ENCODE results near the gene SRRM1.
"Not testable (repeated sequence)": the region's sequence is repeated elsewhere in the genome, so short reads cannot be mapped to it uniquely, and the experiment has no call there.

SRRM1 gene

GRCh38 chr1:24659993-24660665 is 17.0 kb downstream of the SRRM1 start:
- H3K18ac ChIP-seq (ENCODE audit: low read length): no peak overlapping the region
- DNase-seq: peak; percentile 33 to 75

GRCh38 chr1:24664507-24665033 is 21.5 kb downstream of the SRRM1 start:
- Histone ChIP-seq H3K9ac (ENCODE audit: low read length) (no peak overlapping the region), H3K27me3 (ENCODE audit: insufficient read depth, low read length) (no peaks in the 10 kb centered on the region), H3K79me1 (ENCODE audit: low read length) (no peaks in the 10 kb centered on the region), H3K4me2 (ENCODE audit: low read length) (no peak overlapping the region), H3K18ac (ENCODE audit: low read length) (no peak overlapping the region), H4K8ac (ENCODE audit: low read depth, low read length) (no peak overlapping the region), H3K36me3 (ENCODE audit: control insufficient read depth in 1 of 2, insufficient read depth in 2 of 2, low read length in 2 of 2) (peaks cover 37 to 52% of the 10 kb centered on the region in 2 experiments), H3K23ac (ENCODE audit: low read length) (no peak overlapping the region), H4K12ac (ENCODE audit: low read depth, low read length) (no peak overlapping the region), H2AK5ac (ENCODE audit: low read length) (no peak overlapping the region), H4K91ac (ENCODE audit: low read depth, low read length) (no peak overlapping the region), H3K4ac (ENCODE audit: low read depth, low read length) (no peak overlapping the region), H2BK5ac (ENCODE audit: low read depth, low read length, poor library complexity) (no peak overlapping the region), H2BK12ac (ENCODE audit: low read length) (no peak overlapping the region), H3K4me3 (ENCODE audit: low read depth, low read length) (no peak overlapping the region), H3K14ac (ENCODE audit: low read length) (no peak overlapping the region), H2BK120ac (ENCODE audit: insufficient read depth, low read length, poor library complexity) (no peak overlapping the region), H3K27ac (ENCODE audit: low read depth, low read length) (no peak overlapping the region), H3K4me1 (ENCODE audit: control insufficient read depth in 1 of 2, insufficient read depth in 2 of 2, low read length in 2 of 2) (no peaks in the 10 kb centered on the region), H2AFZ (ENCODE audit: insufficient read depth, low read length, poor library complexity) (no peak overlapping the region), H3K79me2 (ENCODE audit: control insufficient read depth, insufficient read depth, low read length, poor library complexity) (no peaks in the 10 kb centered on the region), H3K9me3 (ENCODE audit: insufficient read depth, low read depth, low read length) (no peaks in the 10 kb centered on the region)
- DNase-seq: no peak
- whole genome bisulfite sequencing (ENCODE audit: extremely low coverage, insufficient coverage, insufficient read length): no CpG with 5 or more reads among the region's 2 CpGs

More at GRCh38 chr1:24659993-24660665, 17.0 kb downstream of the SRRM1 start:
- WGBS (ENCODE audit: extremely low coverage, insufficient coverage, insufficient read length): no CpG with 5 or more reads among the region's 1 CpG
- Histone ChIP-seq H3K79me2 (ENCODE audit: control insufficient read depth, insufficient read depth, low read length, poor library complexity) (no peaks in the 10 kb centered on the region), H4K8ac (ENCODE audit: low read depth, low read length) (no peak overlapping the region), H3K9me3 (ENCODE audit: insufficient read depth, low read depth, low read length) (no peaks in the 10 kb centered on the region), H3K36me3 (ENCODE audit: control insufficient read depth in 1 of 2, insufficient read depth in 2 of 2, low read length in 2 of 2) (peaks cover 30 to 43% of the 10 kb centered on the region in 2 experiments), H4K12ac (ENCODE audit: low read depth, low read length) (no peak overlapping the region), H4K91ac (ENCODE audit: low read depth, low read length) (no peak overlapping the region), H3K23ac (ENCODE audit: low read length) (no peak overlapping the region), H2BK120ac (ENCODE audit: insufficient read depth, low read length, poor library complexity) (no peak overlapping the region), H2AK5ac (ENCODE audit: low read length) (no peak overlapping the region), H2AFZ (ENCODE audit: insufficient read depth, low read length, poor library complexity) (no peak overlapping the region), H3K14ac (ENCODE audit: low read length) (no peak overlapping the region), H3K27ac (ENCODE audit: low read depth, low read length) (no peak overlapping the region), H3K79me1 (ENCODE audit: low read length) (no peaks in the 10 kb centered on the region), H2BK12ac (ENCODE audit: low read length) (no peak overlapping the region), H2BK5ac (ENCODE audit: low read depth, low read length, poor library complexity) (no peak overlapping the region), H3K4me1 (ENCODE audit: control insufficient read depth in 1 of 2, insufficient read depth in 2 of 2, low read length in 2 of 2) (no peaks in the 10 kb centered on the region), H3K9ac (ENCODE audit: low read length) (no peak overlapping the region), H3K27me3 (ENCODE audit: insufficient read depth, low read length) (no peaks in the 10 kb centered on the region), H3K4me2 (ENCODE audit: low read length) (no peak overlapping the region), H3K4ac (ENCODE audit: low read depth, low read length) (no peak overlapping the region), H3K4me3 (ENCODE audit: low read depth, low read length) (no peak overlapping the region)

- H3K9me3 ChIP-seq (ENCODE audit: insufficient read depth, low read depth, low read length): no peaks in the 10 kb centered on the region
- no peak overlapping the region for H3K9ac ChIP-seq (ENCODE audit: low read length)
- H3K4me2 ChIP-seq (ENCODE audit: low read length): no peak overlapping the region
These were observed 23.7 kb downstream of the SRRM1 start for GRCh38 chr1:24666794-24667193.

GRCh38 chr1:24671372-24671771 is 28.3 kb downstream of the SRRM1 start:
- H2BK5ac ChIP-seq (ENCODE audit: low read depth, low read length, poor library complexity); DNase-seq; H2AK5ac ChIP-seq (ENCODE audit: low read length); H4K8ac ChIP-seq (ENCODE audit: low read depth, low read length); H2BK120ac ChIP-seq (ENCODE audit: insufficient read depth, low read length, poor library complexity); H3K18ac ChIP-seq (ENCODE audit: low read length); H3K4me3 ChIP-seq (ENCODE audit: low read depth, low read length); H3K9me3 ChIP-seq (ENCODE audit: insufficient read depth, low read depth, low read length); H3K23ac ChIP-seq (ENCODE audit: low read length); H3K27ac ChIP-seq (ENCODE audit: low read depth, low read length); H3K79me1 ChIP-seq (ENCODE audit: low read length); H3K4me2 ChIP-seq (ENCODE audit: low read length); H3K4me1 ChIP-seq (ENCODE audit: control insufficient read depth in 1 of 2, insufficient read depth in 2 of 2, low read length in 2 of 2); H2AFZ ChIP-seq (ENCODE audit: insufficient read depth, low read length, poor library complexity); H3K79me2 ChIP-seq (ENCODE audit: control insufficient read depth, insufficient read depth, low read length, poor library complexity); H3K27me3 ChIP-seq (ENCODE audit: insufficient read depth, low read length); H3K14ac ChIP-seq (ENCODE audit: low read length); H3K9ac ChIP-seq (ENCODE audit: low read length); H4K91ac ChIP-seq (ENCODE audit: low read depth, low read length); H3K4ac ChIP-seq (ENCODE audit: low read depth, low read length); H2BK12ac ChIP-seq (ENCODE audit: low read length); H4K12ac ChIP-seq (ENCODE audit: low read depth, low read length): not testable (repeated sequence)
- peaks cover 34 to 48% of the 10 kb centered on the region in 2 experiments for H3K36me3 ChIP-seq (ENCODE audit: control insufficient read depth in 1 of 2, insufficient read depth in 2 of 2, low read length in 2 of 2)
- no CpG with 5 or more reads among the region's 4 CpGs for WGBS (ENCODE audit: extremely low coverage, insufficient coverage, insufficient read length)

More at GRCh38 chr1:24666794-24667193, 23.7 kb downstream of the SRRM1 start:
- H4K12ac ChIP-seq (ENCODE audit: low read depth, low read length): no peak overlapping the region
- no peak overlapping the region for H3K4me3 ChIP-seq (ENCODE audit: low read depth, low read length)
- H2BK5ac ChIP-seq (ENCODE audit: low read depth, low read length, poor library complexity): no peak overlapping the region
- H3K27me3 ChIP-seq (ENCODE audit: insufficient read depth, low read length): no peaks in the 10 kb centered on the region
- no peak overlapping the region for H2AK5ac ChIP-seq (ENCODE audit: low read length)
- H2BK120ac ChIP-seq (ENCODE audit: insufficient read depth, low read length, poor library complexity): no peak overlapping the region
- H4K8ac ChIP-seq (ENCODE audit: low read depth, low read length): no peak overlapping the region
- H3K36me3 ChIP-seq (ENCODE audit: control insufficient read depth in 1 of 2, insufficient read depth in 2 of 2, low read length in 2 of 2): peaks cover 42 to 59% of the 10 kb centered on the region in 2 experiments
- DNase-seq: no peak
- H3K79me1 ChIP-seq (ENCODE audit: low read length): no peaks in the 10 kb centered on the region
- no CpG with 5 or more reads among the region's 11 CpGs for WGBS (ENCODE audit: extremely low coverage, insufficient coverage, insufficient read length)
- H4K91ac ChIP-seq (ENCODE audit: low read depth, low read length): no peak overlapping the region
- H2AFZ ChIP-seq (ENCODE audit: insufficient read depth, low read length, poor library complexity): no peak overlapping the region
- H3K4me1 ChIP-seq (ENCODE audit: control insufficient read depth in 1 of 2, insufficient read depth in 2 of 2, low read length in 2 of 2): no peaks in the 10 kb centered on the region
- no peak overlapping the region for H3K18ac ChIP-seq (ENCODE audit: low read length)
- H3K14ac ChIP-seq (ENCODE audit: low read length): no peak overlapping the region
- H2BK12ac ChIP-seq (ENCODE audit: low read length): no peak overlapping the region
- no peak overlapping the region for H3K23ac ChIP-seq (ENCODE audit: low read length)
- H3K4ac ChIP-seq (ENCODE audit: low read depth, low read length): no peak overlapping the region
- H3K27ac ChIP-seq (ENCODE audit: low read depth, low read length): no peak overlapping the region
- no peaks in the 10 kb centered on the region for H3K79me2 ChIP-seq (ENCODE audit: control insufficient read depth, insufficient read depth, low read length, poor library complexity)

All from trophoblast cell (in vitro differentiated cells and primary cell).